Measurements from ENCODE around the gene DNAJB9.

DNA sequence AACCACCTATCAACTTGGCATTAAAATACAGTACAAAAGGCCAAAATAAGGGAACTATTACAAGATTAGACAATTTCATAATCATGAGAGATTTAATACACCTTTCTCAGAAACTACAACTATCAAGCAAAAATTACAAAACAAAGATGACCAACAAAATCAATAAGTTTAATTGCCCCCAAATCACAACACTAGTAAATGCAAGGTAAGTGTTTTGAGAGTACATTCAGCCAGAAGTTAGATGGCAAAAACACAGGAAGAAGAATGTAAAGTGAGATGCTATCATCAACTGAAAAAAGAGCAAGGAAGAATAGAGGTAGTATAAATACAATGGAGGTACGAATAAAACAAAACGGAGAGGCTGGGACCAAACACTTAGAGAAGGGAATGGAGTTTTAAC lies 46.9 kb upstream of the DNAJB9 start:
- TF ChIP-seq, protein P1, sequence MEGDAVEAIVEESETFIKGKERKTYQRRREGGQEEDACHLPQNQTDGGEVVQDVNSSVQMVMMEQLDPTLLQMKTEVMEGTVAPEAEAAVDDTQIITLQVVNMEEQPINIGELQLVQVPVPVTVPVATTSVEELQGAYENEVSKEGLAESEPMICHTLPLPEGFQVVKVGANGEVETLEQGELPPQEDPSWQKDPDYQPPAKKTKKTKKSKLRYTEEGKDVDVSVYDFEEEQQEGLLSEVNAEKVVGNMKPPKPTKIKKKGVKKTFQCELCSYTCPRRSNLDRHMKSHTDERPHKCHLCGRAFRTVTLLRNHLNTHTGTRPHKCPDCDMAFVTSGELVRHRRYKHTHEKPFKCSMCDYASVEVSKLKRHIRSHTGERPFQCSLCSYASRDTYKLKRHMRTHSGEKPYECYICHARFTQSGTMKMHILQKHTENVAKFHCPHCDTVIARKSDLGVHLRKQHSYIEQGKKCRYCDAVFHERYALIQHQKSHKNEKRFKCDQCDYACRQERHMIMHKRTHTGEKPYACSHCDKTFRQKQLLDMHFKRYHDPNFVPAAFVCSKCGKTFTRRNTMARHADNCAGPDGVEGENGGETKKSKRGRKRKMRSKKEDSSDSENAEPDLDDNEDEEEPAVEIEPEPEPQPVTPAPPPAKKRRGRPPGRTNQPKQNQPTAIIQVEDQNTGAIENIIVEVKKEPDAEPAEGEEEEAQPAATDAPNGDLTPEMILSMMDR (IDR thresholded peaks at IDR 0.05): no peak
- no peak for TF ChIP-seq POLR2A (IDR thresholded peaks at IDR 0.05)
